NCI-H1417 (cell line): ENCODE measurements around the gene GRM8.

Source experiments
- DNase-seq, 3 experiments: peaks; one replicate each; lab custom pipeline; 2025; lab: John Stamatoyannopoulos, UW

GRM8 gene

GRCh38 chr7:127034186-127034806 lies 218.4 kb downstream of the GRM8 start:
- DNase-seq, result peak in 2 of 3 experiments; percentile 26 to 54

GRCh38 chr7:127029823-127030222 lies 222.9 kb downstream of the GRM8 start:
- DNase-seq, result no peak

GRCh38 chr7:127021857-127022256 lies 230.9 kb downstream of the GRM8 start:
- no peak for DNase-seq

DNA sequence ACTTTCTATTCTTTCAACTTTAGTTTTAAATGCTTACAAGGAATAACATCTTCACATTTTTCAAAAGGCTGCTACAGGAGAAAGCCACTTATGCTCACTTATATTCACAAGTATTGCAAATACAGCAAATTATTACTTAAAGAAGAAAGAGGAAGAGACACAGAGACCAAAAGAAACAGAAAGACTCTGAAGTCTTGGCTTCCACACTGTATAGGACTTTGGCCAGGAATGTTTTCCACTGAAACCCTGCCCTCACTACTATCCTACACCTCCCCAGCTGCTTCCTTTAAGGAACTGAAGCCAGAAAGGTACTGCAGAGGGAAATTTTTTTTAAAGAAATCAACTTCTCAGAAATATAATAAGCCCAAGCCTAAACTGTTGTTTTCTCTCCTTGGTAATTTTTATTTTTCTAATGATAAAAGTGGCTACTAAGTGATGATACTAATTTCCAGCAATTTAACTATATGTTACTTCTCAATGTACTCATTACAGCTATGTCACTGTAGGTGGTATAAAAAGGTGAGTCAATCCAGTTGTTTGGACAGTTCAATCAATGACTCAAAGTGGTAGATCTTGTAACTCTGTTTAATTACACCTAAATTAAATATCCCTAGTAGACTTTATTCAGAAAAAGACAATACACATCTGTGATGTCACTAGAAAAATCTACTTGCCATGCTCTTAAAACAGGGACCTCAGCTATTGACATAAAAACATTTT lies 231.6 kb downstream of the GRM8 start:
- peak in 1 of 3 experiments; percentile 47 for DNase-seq

- DNase-seq, result no peak
Observed at GRCh38 chr7:127018889-127019288, 233.9 kb downstream of the GRM8 start.

DNA sequence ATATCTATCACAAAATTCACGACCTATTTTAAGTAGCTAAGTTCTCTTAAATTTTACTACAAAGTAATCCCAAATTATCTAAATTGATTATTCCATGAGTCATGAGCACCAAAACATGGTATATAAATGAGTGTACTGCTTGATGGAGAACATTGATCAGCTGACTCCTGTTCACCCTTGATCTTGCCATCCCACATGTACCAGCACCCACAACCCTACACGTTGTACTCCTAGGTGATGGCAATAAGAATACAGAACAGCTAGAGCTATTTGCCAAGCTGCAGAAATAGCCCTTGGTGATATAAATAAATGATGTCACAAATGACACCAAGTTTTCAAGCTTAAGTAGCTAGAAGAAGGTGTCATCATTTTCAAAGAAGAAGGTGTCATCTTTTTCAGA lies 235.5 kb downstream of the GRM8 start:
- DNase-seq, result no peak

- DNase-seq, result no peak
Observed at GRCh38 chr7:127000725-127001124, 252.0 kb downstream of the GRM8 start.

DNA sequence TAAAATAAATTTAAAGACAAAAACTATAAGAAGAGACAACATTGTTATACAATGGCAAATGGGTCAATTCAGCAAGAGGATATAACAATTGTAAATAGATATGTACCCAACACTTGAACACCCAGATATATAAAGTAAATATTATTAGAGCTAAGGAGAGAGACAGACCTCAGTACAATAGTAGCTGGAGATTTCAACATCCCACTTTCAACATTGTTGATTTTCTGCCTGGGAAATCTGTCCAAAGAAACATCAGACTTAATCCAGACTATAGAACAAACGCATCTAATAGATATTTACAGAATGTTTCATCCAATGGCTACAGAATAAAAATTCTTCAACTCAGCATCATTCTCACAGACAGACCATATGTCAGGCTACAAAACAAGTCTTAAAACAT lies 256.1 kb downstream of the GRM8 start:
- no peak for DNase-seq

GRCh38 chr7:126993626-126994213 lies 259.0 kb downstream of the GRM8 start:
- no peak for DNase-seq

DNA sequence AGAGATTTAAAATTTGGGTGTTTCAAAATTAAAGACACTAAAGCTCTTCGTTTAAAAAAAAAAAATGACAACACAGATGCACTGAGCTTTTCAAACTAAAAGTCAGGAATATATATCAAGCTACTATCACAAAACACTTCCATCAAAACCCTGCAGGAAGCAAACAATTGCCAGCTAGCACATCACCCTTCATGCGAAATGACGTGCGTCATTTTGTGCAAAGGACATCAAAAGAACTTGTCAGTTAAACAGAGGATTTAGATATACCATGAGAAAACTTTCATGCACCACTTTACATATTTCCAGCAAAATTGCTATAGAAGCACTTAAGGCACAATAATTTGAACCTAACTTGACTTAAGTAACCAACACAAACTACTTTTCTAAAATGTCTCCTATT lies 264.7 kb downstream of the GRM8 start:
- no peak for DNase-seq

DNA sequence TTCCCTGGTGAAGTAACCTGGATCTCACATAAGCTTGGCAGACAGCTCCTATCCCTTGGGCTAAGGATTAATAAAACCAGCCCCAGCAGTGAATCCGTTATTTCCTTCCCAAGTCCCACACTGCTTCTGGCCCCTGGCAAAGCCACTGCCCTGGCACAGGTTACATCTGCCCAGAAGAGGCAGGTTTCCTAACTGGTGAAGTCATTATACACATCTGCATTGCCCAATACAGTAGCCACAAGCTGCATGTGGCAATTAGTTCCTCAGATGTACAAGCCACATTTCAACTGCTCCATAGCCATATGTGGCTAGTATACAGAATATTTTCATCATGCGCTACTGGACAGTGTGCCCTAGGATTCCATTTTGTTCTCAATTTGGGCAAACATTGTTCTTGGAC lies 273.0 kb downstream of the GRM8 start:
- DNase-seq, result no peak

DNA sequence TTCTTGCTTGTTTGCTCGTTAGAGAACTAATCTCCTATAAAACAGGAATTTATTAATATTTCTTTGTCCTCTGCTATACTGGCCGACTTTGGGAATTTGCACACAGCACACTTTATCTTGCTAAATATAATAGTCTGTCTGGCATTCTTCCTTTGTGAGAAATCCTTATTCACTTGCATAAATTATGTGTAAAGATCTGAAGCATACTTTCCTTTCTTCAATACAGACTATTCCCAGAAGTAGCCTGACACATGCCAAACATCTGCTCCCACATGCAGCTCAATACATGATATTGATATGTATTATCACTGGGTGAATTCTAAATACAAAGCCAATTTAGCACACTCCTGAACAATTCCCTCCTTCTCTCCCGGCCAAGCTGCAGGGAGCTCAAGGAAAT lies 273.9 kb downstream of the GRM8 start:
- DNase-seq, result no peak

DNA sequence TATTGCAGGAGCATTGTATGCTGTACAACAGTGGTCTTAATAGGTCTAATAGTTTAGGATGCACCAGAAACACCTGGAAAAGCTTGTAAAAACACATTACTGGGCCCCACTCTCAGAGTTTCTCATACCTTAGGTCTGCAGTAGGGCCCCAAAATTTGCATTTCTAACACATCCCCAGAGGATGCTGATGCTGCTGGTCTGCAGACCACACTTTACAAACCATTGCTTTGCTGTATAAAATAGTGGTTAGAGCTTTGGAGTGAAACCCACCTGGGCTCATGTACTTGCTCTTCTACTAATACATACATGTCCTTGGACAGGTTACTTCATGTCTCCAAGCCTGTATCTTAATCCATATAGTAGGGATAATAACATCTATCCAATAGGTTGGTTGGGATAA lies 279.7 kb downstream of the GRM8 start:
- no peak for DNase-seq

DNA sequence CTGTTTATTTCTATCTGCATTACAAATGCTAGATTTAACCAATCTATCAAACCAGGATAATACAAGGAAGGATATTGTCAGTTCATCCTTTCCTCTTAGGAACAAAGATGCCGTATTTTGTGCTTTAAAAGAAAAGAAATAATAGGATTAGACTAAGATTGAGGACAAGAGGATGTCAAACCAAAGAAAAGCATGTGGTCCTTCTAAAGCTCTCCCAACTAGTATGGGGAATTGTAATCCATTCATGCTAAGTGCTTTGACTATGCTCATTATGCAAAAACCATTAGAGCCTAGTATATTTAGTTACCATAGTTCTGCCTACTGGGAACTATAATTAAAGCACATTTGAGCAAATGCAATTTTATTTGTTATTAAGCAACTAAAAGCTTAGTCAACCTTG lies 280.2 kb downstream of the GRM8 start:
- peak in 1 of 3 experiments; percentile 44 for DNase-seq

GRCh38 chr7:126959649-126960048 lies 293.1 kb downstream of the GRM8 start:
- DNase-seq, result peak in 1 of 3 experiments; percentile 16

GRCh38 chr7:126958367-126958766 lies 294.4 kb downstream of the GRM8 start:
- no peak for DNase-seq

DNA sequence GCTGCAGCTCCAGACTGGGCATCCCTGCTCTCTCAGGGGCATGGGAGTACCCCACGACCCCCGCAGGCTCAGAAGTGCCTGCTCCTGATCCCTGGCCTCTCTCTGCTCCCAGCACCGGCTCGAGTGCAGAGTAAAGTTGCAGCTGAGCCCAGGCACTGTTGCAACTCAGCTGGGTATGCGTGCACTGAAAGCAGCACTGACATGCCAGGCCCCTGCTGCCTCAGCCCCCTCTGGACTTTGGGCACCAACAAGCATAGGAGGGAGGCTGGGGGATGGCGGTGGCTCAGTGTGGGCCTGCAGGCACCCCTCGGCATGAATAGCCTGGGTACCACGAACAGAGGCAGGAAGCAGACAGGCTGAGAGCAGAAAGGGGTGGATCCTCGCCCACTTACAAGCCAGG lies 295.3 kb downstream of the GRM8 start:
- no peak for DNase-seq

GRCh38 chr7:126953461-126953860 lies 299.3 kb downstream of the GRM8 start:
- DNase-seq, result no peak

DNA sequence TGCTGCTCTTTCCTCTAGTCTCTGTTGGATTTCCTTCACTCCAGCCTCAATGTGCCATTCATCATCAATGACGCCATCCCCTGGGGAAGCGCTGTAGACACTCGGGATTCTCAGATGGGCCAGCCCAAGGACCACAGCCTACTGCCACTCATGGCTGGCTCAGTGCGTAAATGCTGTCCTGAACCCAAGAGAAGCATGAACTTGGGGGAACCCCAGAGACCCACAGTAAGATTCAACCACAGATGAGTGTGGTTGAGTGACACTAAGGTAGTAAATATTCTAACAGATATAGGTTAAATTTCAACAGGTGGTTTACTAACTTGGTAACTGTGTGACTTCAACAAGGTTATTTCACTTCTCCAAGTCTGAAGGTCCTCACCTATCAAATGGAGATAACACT lies 304.1 kb downstream of the GRM8 start:
- DNase-seq, result no peak

GRCh38 chr7:126940723-126941307 lies 311.9 kb downstream of the GRM8 start:
- DNase-seq, result no peak

GRCh38 chr7:126937171-126937570 lies 315.6 kb downstream of the GRM8 start:
- DNase-seq, result no peak

GRCh38 chr7:126931581-126931980 lies 321.2 kb downstream of the GRM8 start:
- DNase-seq, result no peak

- no peak for DNase-seq
Observed at GRCh38 chr7:126930166-126930565, 322.6 kb downstream of the GRM8 start.
